Activated CD4-positive, alpha-beta T cell treated with anti-CD3 and anti-CD28 coated beads for 36 hours (primary cell): ENCODE results near the gene DCAF12. TPM values are rescaled to one million over a fixed set of nuclear protein-coding genes. Genes with fewer than 3 reads are reported as not detected.
A peak's percentile ranks its signal among the peaks of the same experiment; 100 is the strongest.

Experiments used
- ATAC-seq: fragments of 200-7000 bp; cut with Tn5 transposase; one replicate; pipeline ENCODE4 v1.10.0; 2021; ENCODE audit warnings: mild to moderate bottlenecking, moderate library complexity
- CTCF ChIA-PET: fragments of 350-600 bp; sonication (Branson Sonifier 250); formaldehyde crosslinking; loops from one replicate; lab custom pipeline; 2021; ENCODE audit warnings: antibody characterized with exemption; lab: Charles Lee
- POLR2A ChIA-PET: fragments of 350-600 bp; sonication (Branson Sonifier 250); formaldehyde crosslinking; loops from one replicate; lab custom pipeline; 2021; ENCODE audit warnings: antibody characterized with exemption, inconsistent platforms; lab: Charles Lee
- DNase-seq: peaks from one replicate; pipeline ENCODE4 v3.0.0-alpha.2; 2020
- H3K27ac Mint-ChIP-seq: one replicate; pipeline ENCODE4 v1.8.0; 2021; ENCODE audit warnings: mixed read lengths
- H3K27me3 Mint-ChIP-seq: one replicate; pipeline ENCODE4 v1.8.0; 2021; ENCODE audit warnings: mixed read lengths
- H3K36me3 Mint-ChIP-seq: one replicate; pipeline ENCODE4 v1.8.0; 2021; ENCODE audit warnings: low read depth, mixed read lengths
- H3K4me1 Mint-ChIP-seq: one replicate; pipeline ENCODE4 v1.8.0; 2021; ENCODE audit warnings: mixed read lengths
- H3K4me3 Mint-ChIP-seq: one replicate; pipeline ENCODE4 v1.8.0; 2021; ENCODE audit warnings: mild to moderate bottlenecking, moderate library complexity, mixed read lengths
- H3K9me3 Mint-ChIP-seq: one replicate; pipeline ENCODE4 v1.8.0; 2021; ENCODE audit warnings: low read depth, mixed read lengths
- intact Hi-C, 2 experiments: fragments of 100-400 bp; cut with DNase I in 1 of 2; cut with micrococcal nuclease in 1 of 2; formaldehyde crosslinking; loops; one replicate each; pipeline versions ENCODE4 v1.14.2 to v1.15.1; 2022 to 2024; cut with DNase I, micrococcal nuclease
- total RNA-seq, 2 experiments: library from RNA; stranded (reverse); gene quantifications; one replicate each; pipeline ENCODE4 v1.2.3, GENCODE V29; 2021

The DCAF12 gene
- total RNA-seq, 2 experiments from 2014 or later, result 34.6 to 35.0 TPM

GRCh38 chr9:34089311-34089710 is 37.2 kb downstream of the DCAF12 start:
- intact Hi-C loops, result loop anchor here in 1 of 2 experiments (5.0 kb wide), 1 partner anchor 42 kb away; the partner anchor contains the start of gene UBAP2
- no peak for ATAC-seq
- no peaks in the 10 kb centered on the region for H3K9me3 Mint-ChIP-seq
- no peak overlapping the region for H3K27ac Mint-ChIP-seq
- ChIA-PET POLR2A (no interaction called here), CTCF (interaction anchor here (4.0 kb wide), 1 partner anchor 16 kb away, joined by 16 read pairs; no protein-coding TSS in a partner anchor)
- H3K4me1 Mint-ChIP-seq, result peaks cover 34% of the 10 kb centered on the region
- no peak for DNase-seq
- peaks cover 51% of the 10 kb centered on the region for H3K36me3 Mint-ChIP-seq
- no peaks in the 10 kb centered on the region for H3K27me3 Mint-ChIP-seq
- H3K4me3 Mint-ChIP-seq, result no peak overlapping the region

GRCh38 chr9:34087370-34087769 is 39.1 kb downstream of the DCAF12 start:
- H3K36me3 Mint-ChIP-seq, result peaks cover 46% of the 10 kb centered on the region
- ChIA-PET POLR2A (no interaction called here), CTCF (interaction anchor here (0.7 to 4.0 kb wide), 2 partner anchors 14 to 60 kb away, joined by 3 to 16 read pairs; no protein-coding TSS in a partner anchor)
- H3K27me3 Mint-ChIP-seq, result no peaks in the 10 kb centered on the region
- no peaks in the 10 kb centered on the region for H3K9me3 Mint-ChIP-seq
- no peak overlapping the region for H3K4me3 Mint-ChIP-seq
- intact Hi-C loops, result loop anchor here in 1 of 2 experiments (5.0 kb wide), 1 partner anchor 40 kb away; the partner anchor contains the start of gene UBAP2
- peak overlapping the region; percentile 69 for H3K27ac Mint-ChIP-seq
- no peak for ATAC-seq
- peaks cover 31% of the 10 kb centered on the region for H3K4me1 Mint-ChIP-seq
- no peak for DNase-seq

GRCh38 chr9:34086864-34087263 is 39.6 kb downstream of the DCAF12 start:
- peaks cover 42% of the 10 kb centered on the region for H3K36me3 Mint-ChIP-seq
- intact Hi-C loops, result loop anchor here in 1 of 2 experiments (5.0 kb wide), 1 partner anchor 40 kb away; the partner anchor contains the start of gene UBAP2
- ATAC-seq, result no peak
- ChIA-PET CTCF (no interaction called here), POLR2A (interaction anchor here (0.6 kb wide), 1 partner anchor 144 kb away, joined by 3 read pairs; no protein-coding TSS in a partner anchor)
- H3K9me3 Mint-ChIP-seq, result no peaks in the 10 kb centered on the region
- DNase-seq, result no peak
- H3K27ac Mint-ChIP-seq, result peak overlapping the region; percentile 69
- no peak overlapping the region for H3K4me3 Mint-ChIP-seq
- no peaks in the 10 kb centered on the region for H3K27me3 Mint-ChIP-seq
- peaks cover 26% of the 10 kb centered on the region for H3K4me1 Mint-ChIP-seq

GRCh38 chr9:34085581-34086500 is 40.7 kb downstream of the DCAF12 start:
- CTCF ChIA-PET, result interaction anchor here (2.9 kb wide), 1 partner anchor 12 kb away, joined by 16 read pairs; no protein-coding TSS in a partner anchor
- Mint-ChIP-seq H3K36me3 (peaks cover 36% of the 10 kb centered on the region), H3K9me3 (no peaks in the 10 kb centered on the region), H3K4me1 (peaks cover 23% of the 10 kb centered on the region), H3K27me3 (no peaks in the 10 kb centered on the region), H3K27ac (peak overlapping the region; percentile 53), H3K4me3 (no peak overlapping the region)
- ATAC-seq, result peak; percentile 93
- POLR2A ChIA-PET, result no interaction called here
- intact Hi-C loops, result loop anchor here in 1 of 2 experiments (5.0 kb wide), 1 partner anchor 39 kb away; the partner anchor contains the start of gene UBAP2
- DNase-seq, result peak; percentile 39

DNA sequence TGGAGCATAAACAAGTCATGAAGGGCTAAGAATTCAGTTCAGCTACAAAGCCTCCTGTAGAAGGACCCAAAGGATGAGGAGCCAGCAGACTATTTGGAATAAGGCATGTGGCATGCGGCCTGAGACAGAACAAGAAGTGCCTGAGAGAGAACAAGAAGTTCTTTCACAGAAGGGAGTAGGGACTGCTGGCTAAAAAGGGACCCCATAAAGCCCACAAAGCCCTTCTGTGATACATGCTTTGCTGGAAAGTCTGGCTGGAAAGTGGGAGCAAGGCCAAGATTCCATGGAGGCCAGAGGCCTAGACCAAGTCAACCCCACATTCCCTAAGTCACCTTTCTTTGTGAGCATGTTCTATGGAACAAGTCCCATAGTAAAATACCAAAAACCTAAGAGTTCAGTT is 41.9 kb downstream of the DCAF12 start:
- CTCF ChIA-PET, result interaction anchor here (0.6 to 2.9 kb wide), 3 partner anchors 11 to 278 kb away, joined by 3 to 16 read pairs (median 3); no protein-coding TSS in a partner anchor
- H3K4me1 Mint-ChIP-seq, result peaks cover 23% of the 10 kb centered on the region
- no peaks in the 10 kb centered on the region for H3K27me3 Mint-ChIP-seq
- ATAC-seq (no peak), DNase-seq (no peak)
- H3K27ac Mint-ChIP-seq, result peak overlapping the region; percentile 4
- H3K9me3 Mint-ChIP-seq, result no peaks in the 10 kb centered on the region
- peaks cover 33% of the 10 kb centered on the region for H3K36me3 Mint-ChIP-seq
- no peak overlapping the region for H3K4me3 Mint-ChIP-seq
- POLR2A ChIA-PET, result interaction anchor here (1.0 kb wide), 1 partner anchor 9 kb away, joined by 3 read pairs; no protein-coding TSS in a partner anchor
- intact Hi-C loops, result no loop called here

DNA sequence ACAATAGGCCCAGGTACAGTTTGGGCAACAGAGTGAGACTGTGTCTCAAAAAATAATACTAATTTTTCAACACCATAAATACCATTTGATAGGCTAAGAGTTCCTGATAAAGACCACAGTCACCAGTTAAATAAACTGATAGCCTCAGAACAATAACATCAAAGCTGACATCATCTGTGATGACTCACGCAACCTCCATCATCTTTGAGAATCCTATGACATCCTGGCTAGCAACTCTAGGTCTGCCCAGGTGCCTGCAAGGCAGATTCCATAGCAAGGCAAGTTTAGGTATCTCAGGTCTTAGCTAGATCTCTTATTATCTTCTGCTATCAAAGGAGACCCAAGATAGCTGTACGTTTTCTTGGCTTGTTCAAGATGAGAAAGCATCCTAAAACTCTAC is 47.3 kb downstream of the DCAF12 start:
- Mint-ChIP-seq H3K27ac (no peak overlapping the region), H3K4me3 (no peak overlapping the region), H3K27me3 (no peaks in the 10 kb centered on the region), H3K4me1 (peaks cover 3% of the 10 kb centered on the region), H3K36me3 (no peaks in the 10 kb centered on the region), H3K9me3 (no peaks in the 10 kb centered on the region)
- ATAC-seq (peak; percentile 54), DNase-seq (peak; percentile 13)
- CTCF ChIA-PET, result interaction anchor here (0.8 to 1.3 kb wide), 4 partner anchors 23 to 174 kb away, joined by 3 to 4 read pairs (median 3); no protein-coding TSS in a partner anchor
- intact Hi-C loops, result loop anchor here in 1 of 2 experiments (10.0 kb wide), 1 partner anchor 64 kb away; no protein-coding TSS in a partner anchor
- POLR2A ChIA-PET, result no interaction called here

DNA sequence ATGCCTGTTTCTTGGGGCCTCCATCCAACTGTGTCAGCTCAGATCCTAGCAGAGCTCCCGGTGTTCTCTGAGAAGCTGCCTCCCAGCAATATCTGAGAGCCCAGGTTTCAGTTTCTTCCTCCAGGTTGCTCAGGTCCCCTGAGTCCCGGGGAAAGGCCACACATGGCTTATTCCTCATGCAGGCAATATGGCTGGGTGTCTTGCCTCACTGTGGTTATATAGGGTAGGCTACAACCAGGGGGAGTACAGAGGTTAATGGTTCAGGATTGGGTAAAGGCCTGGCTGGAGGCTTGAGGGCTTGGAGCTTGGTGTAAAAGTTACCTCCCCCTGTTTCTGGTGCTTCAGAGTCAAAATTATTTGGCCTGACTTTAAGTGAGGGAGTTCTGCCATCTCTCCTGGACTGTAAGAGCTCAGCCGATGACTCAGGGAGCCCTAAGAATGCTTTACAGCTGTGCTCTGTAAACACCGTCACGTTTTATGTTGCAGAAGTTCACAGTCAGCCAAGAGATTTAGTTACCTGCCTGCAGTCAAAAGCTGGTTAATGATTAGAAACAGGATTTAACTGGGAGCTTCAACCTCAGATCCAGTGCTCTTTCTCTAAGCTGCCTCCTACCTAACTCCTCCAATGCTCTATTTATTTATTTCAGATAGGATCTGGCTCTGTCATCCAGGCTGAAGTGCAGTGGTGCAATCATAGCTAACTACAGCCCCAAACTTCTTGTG is 53.5 kb downstream of the DCAF12 start:
- CTCF ChIA-PET, result interaction anchor here (0.6 to 4.1 kb wide), 35 partner anchors 8 to 1807 kb away, joined by 3 to 26 read pairs (median 4); partner anchors contain the start of genes MYORG and UBAP2
- Mint-ChIP-seq H3K4me1 (no peaks in the 10 kb centered on the region), H3K36me3 (no peaks in the 10 kb centered on the region), H3K27me3 (no peaks in the 10 kb centered on the region), H3K4me3 (no peak overlapping the region), H3K9me3 (no peaks in the 10 kb centered on the region), H3K27ac (no peak overlapping the region)
- POLR2A ChIA-PET, result interaction anchor here (2.2 kb wide), 1 partner anchor 25 kb away, joined by 5 read pairs; the partner anchor contains the start of gene UBAP2
- DNase-seq (no peak), ATAC-seq (no peak)
- intact Hi-C loops, result loop anchor here in 1 of 2 experiments (10.0 kb wide), 1 partner anchor 58 kb away; no protein-coding TSS in a partner anchor

GRCh38 chr9:34072410-34072809 is 54.1 kb downstream of the DCAF12 start:
- no peaks in the 10 kb centered on the region for H3K36me3 Mint-ChIP-seq
- ATAC-seq (no peak), DNase-seq (no peak)
- no peak overlapping the region for H3K27ac Mint-ChIP-seq
- H3K27me3 Mint-ChIP-seq, result no peaks in the 10 kb centered on the region
- POLR2A ChIA-PET, result interaction anchor here (2.2 kb wide), 1 partner anchor 24 kb away, joined by 5 read pairs; the partner anchor contains the start of gene UBAP2
- H3K4me3 Mint-ChIP-seq, result no peak overlapping the region
- intact Hi-C loops, result loop anchor here in 1 of 2 experiments (10.0 kb wide), 1 partner anchor 58 kb away; no protein-coding TSS in a partner anchor
- CTCF ChIA-PET, result interaction anchor here (0.6 to 2.9 kb wide), 9 partner anchors 10 to 259 kb away, joined by 3 to 16 read pairs (median 5); no protein-coding TSS in a partner anchor
- H3K4me1 Mint-ChIP-seq, result no peaks in the 10 kb centered on the region
- H3K9me3 Mint-ChIP-seq, result no peaks in the 10 kb centered on the region

- Mint-ChIP-seq H3K27ac (no peak overlapping the region), H3K27me3 (no peaks in the 10 kb centered on the region), H3K9me3 (no peaks in the 10 kb centered on the region), H3K4me1 (no peaks in the 10 kb centered on the region), H3K36me3 (no peaks in the 10 kb centered on the region), H3K4me3 (no peak overlapping the region)
- ATAC-seq (no peak), DNase-seq (no peak)
- CTCF ChIA-PET, result interaction anchor here (0.7 to 1.1 kb wide), 2 partner anchors 17 to 55 kb away, joined by 3 read pairs; no protein-coding TSS in a partner anchor
- POLR2A ChIA-PET, result no interaction called here
- intact Hi-C loops, result loop anchor here in 1 of 2 experiments (10.0 kb wide), 1 partner anchor 56 kb away; no protein-coding TSS in a partner anchor
These were observed 55.7 kb downstream of the DCAF12 start for GRCh38 chr9:34070606-34071324.

DNA sequence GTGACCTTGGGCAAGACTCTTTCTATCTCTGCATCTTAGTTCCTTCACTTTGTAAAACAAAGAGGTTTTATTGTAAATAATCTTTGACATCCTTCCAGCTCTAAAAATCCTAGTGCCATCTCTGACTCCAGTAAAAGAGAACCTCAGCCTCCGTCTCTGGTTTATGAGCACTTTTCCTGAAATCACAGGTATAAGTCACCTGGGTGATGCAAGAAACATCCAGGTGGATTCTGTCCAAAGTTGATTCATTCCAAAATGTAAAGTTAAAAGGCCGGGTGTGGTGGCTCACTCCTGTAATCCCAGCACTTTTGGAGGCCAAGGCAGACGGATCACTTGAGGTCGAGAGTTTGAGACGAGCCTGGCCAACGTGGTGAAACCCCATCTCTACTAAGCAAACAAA is 56.7 kb downstream of the DCAF12 start:
- no peak for DNase-seq
- POLR2A ChIA-PET, result no interaction called here
- intact Hi-C loops, result loop anchor here in 1 of 2 experiments (10.0 kb wide), 1 partner anchor 55 kb away; no protein-coding TSS in a partner anchor
- no peaks in the 10 kb centered on the region for H3K9me3 Mint-ChIP-seq
- no peaks in the 10 kb centered on the region for H3K27me3 Mint-ChIP-seq
- H3K27ac Mint-ChIP-seq, result no peak overlapping the region
- ATAC-seq, result no peak
- H3K36me3 Mint-ChIP-seq, result no peaks in the 10 kb centered on the region
- CTCF ChIA-PET, result interaction anchor here (0.8 to 1.1 kb wide), 2 partner anchors 16 to 136 kb away, joined by 3 read pairs; no protein-coding TSS in a partner anchor
- no peaks in the 10 kb centered on the region for H3K4me1 Mint-ChIP-seq
- no peak overlapping the region for H3K4me3 Mint-ChIP-seq
